GM18517 (cell line): Measurements from ENCODE around the gene SH3BP5.
A peak's percentile ranks its signal among the peaks of the same experiment; 100 is the strongest.

Experiments used
- ATAC-seq: cut with Tn5 transposase; IDR thresholded peaks from one replicate; pipeline ENCODE4 v1.9.1; 2021; ENCODE audit warnings: mild to moderate bottlenecking, moderate library complexity; ENCODE audit not compliant: unreplicated experiment

The SH3BP5 gene

DNA sequence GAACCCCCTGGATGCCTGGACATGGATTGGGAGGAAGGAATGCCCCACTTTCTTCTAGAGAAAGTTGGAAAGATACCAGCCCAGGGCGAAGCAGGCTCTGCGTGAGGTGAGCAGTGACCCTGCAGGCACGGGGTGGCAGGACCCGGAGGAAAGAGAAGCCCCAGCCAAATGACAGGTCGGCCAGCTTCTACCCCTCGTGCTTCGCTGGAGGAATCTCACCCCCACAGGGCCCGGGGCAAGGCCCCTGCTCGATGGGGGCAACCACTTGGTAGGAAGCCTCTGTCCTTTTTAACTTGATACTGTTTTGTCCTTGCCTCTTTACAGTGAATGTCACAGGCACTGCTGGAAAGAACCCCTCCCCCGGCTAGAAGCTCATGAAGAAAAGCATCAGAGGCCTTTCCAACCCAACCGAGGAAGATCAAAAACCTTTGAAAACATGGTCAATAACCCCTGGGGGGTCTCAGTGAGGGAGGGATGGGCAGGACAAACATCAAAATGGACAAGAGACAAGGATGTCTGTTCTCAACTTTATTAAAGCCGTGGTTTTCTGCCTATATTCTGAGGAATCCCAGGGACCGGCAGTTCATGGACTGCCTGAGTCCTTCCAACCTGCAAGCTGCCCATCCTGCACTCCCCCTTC is 54.4 kb downstream of the SH3BP5 start:
- no peak for ATAC-seq

- ATAC-seq = no peak
These were observed 56.2 kb downstream of the SH3BP5 start for GRCh38 chr3:15276028-15276724.

DNA sequence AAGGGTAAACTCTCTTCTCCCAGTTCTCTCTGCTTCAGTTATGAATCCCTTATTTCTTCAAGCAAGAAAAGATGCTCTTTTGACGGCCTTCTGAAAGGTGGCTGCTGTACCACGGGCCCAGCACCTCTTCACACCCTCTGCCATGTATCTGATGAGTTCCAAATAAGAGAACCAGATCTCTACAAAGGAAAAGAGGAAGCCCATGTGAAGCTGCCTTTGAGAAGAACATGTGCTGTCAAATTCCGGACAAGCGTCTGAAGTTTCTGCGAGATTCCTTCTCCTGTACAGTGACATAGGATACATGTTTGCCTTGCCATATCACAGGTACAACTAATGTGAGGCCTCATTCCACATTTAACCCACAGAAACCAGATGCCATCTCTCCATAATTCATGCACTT is 59.2 kb downstream of the SH3BP5 start:
- ATAC-seq = no peak

GRCh38 chr3:15272426-15273196 is 59.8 kb downstream of the SH3BP5 start:
- ATAC-seq = no peak

GRCh38 chr3:15271785-15272381 is 60.5 kb downstream of the SH3BP5 start:
- peak; percentile 61 for ATAC-seq

GRCh38 chr3:15271030-15271429 is 61.4 kb downstream of the SH3BP5 start:
- ATAC-seq = no peak

GRCh38 chr3:15269091-15269989 is 63.0 kb downstream of the SH3BP5 start:
- no peak for ATAC-seq

DNA sequence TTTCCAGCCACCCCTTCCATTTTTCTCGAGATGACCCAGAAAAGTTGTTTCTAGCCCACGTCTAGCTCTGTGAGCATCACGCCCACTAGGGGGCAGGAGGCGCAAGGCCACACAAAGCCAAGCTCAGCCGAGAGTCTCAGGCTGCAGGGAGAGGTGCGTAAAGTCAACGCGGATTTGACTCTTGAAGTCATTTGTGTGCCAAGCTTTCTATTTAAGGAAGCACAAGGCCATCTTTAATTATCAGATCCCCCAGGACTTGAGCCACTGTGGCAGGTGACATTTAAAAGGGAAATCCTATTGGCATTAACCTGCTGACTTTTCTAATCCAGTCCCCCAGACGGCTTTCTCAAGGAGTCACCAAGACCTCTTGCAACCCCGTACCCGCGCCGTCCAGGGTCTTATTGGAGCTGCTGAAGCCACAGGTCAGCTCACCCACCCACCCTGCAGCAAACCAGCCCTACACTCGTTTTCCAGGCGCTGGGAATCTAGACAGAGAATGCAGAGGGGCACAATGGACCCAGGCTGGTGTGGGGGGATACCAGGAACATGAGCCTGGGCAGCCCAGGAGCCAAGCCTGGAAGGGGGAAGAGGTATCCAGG is 64.3 kb downstream of the SH3BP5 start:
- ATAC-seq = no peak

- no peak for ATAC-seq
These were observed 64.9 kb downstream of the SH3BP5 start for GRCh38 chr3:15267502-15267901.

DNA sequence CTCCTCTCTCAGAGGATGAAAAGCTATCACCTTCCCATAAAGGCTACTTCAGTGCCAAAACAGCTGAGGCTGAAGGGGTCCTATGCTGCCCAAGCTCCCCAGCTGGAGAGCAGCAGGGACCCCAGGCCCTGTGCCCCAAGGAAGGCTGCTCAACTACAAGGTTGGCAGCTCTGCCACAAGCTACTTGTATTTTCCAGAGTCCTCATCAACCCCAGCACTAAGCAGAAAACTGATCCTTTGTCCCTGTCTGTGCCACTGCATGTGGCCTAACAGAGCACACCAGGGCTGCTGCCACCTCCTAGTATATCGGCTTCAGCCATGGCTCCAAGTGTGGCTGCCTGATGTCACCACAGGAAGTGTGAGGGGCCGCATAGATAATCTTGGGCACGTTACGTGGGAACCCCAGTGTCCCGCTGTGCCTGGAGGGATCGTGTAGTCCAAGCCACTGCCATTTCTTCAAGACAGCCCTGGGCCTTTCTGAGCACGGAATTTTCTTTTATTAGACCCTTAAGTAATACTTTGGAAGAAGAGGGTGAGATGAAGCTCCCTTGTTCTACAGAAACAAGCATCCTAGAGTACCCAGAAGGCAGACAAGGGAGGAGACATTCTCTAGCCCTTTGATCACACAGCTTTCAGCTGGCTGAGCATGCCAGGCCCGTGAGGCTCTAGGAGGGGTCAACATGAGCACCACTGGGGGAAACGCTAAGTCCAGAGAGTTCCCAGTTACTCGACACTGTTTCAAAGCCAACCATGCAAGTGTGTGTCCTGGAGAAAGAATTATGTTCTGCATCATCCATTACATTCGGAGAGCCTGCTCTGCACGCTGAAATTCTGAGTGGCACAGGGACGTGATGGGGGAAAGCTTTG is 65.6 kb downstream of the SH3BP5 start:
- ATAC-seq = no peak

DNA sequence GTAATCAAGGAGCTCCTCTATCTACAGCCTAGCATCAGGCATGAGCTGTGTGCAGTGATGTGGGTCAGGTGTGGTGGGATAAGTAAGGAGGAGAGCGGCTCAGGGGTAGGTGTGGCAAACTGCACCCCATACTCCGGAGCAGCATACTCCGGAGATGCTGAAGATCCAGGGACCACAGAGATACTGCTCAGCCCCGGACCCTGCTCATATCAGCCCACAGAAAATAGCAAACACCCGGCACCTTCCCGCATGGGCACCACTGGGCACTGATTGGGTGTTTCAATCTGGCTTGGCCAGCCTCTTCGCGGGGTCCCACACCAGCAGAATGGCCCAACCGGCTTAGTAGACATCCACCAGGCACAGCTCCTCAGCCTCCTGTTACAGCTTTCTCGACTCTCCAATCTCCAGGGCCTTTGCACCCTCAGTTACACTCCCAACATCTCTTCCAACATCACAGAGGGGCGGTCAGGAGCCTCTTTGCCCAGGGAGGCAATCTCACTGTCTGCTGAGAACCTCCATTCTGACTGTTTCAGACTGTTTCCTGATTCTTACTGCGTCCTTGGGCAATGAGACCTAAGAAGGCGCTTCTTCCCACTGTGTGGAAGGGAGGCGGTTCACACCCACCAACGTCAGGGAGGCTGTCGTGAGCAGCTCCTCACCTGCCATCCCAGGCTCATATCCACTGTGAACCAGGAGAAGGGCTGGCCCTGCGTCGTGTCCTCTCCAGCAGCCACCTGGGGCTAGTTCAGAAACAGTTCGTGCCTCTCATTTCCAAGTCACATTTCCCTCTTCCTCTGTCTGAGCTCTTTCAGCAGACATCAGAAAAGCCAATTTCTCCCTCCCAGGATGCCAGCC is 66.5 kb downstream of the SH3BP5 start:
- no peak for ATAC-seq

DNA sequence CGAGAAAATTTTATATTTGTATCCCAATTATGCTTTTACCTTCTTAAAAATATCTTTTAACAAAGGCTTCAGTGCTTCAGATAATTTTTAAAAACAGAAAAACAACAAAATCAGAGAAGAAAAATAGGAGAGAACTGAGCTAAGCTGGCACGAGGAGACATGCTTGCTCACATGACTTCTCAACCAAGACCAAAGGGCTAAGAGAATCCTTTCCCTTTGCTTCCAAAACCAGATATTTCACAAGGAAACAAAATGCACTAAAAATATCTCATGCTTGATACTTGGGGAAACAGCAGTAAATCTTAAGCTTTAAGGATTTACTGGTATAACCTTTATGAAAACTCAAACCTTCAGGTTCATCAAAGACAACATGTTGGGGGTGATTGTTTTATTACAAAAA is 67.9 kb downstream of the SH3BP5 start:
- no peak for ATAC-seq

DNA sequence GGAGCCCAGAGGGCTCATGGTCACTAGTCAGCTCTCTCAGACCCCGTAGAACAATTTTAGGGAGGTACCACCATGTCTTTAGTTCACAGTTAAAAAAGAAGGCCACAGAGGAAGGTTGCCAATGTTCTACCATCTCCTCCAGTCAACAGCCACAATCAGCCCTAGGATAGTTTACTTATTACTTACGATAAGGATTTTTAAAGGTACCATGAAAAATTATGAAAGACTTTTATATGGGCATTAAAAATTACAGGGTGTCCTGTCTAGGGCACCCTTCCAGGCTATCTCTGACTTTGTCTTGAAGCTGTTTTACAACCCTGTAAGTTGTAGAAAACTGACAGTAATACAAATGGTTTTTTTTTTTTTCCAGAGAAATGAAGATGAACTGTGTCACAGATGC is 68.5 kb downstream of the SH3BP5 start:
- ATAC-seq = no peak

GRCh38 chr3:15263120-15263519 is 69.3 kb downstream of the SH3BP5 start:
- no peak for ATAC-seq

- ATAC-seq = no peak
These were observed 70.4 kb downstream of the SH3BP5 start for GRCh38 chr3:15262021-15262420.

- ATAC-seq = no peak
These were observed 71.1 kb downstream of the SH3BP5 start for GRCh38 chr3:15261274-15261673.

- ATAC-seq = no peak
These were observed 71.9 kb downstream of the SH3BP5 start for GRCh38 chr3:15260531-15260930.

DNA sequence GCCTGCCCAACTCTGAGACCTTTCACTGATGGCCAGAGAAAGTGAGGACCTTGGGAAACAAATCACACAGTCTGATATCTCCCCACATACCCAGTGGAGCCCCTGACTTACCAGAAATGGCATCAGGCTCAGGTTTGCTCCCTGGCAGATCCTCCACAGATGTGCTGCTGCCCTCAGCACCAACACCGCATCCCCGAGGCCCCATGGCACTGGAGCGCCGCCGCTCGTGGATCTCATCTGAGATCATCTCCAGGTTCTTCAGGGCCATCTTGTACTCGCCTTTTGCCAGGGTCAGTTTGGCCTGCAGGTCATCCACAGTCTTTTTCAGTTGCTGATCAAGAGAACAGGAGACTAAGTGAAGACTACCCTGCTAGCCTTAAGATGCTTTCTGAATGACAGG is 73.7 kb downstream of the SH3BP5 start:
- no peak for ATAC-seq
